Fibroblast of the conjunctiva (primary cell): ENCODE data around the gene INPP4A.

Source experiments
- DNase-seq: peaks from one replicate; pipeline ENCODE4 v3.0.0-alpha.2; 2010; ENCODE audit warnings: low read depth

INPP4A gene

DNA sequence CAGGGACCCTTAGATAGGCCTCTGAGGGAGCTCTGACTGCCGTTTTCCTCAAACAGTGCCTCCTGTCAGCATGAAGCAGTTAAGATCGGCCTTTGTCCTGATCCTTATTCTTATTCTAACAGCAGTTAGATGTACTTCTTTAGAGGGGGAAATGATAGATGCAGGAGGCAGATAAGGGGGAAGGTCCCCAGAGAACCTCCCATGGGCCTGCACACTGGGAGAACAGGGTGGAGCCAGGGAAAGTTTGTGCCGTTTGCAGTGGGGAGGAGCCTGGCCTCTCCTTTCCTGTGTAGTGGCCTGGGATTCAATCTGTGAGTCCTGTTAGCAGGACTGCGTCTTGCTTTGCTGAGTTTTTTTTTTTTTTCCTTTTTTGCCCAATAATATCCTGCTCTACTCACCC is 7.9 kb upstream of the INPP4A start:
- no peak for DNase-seq

DNA sequence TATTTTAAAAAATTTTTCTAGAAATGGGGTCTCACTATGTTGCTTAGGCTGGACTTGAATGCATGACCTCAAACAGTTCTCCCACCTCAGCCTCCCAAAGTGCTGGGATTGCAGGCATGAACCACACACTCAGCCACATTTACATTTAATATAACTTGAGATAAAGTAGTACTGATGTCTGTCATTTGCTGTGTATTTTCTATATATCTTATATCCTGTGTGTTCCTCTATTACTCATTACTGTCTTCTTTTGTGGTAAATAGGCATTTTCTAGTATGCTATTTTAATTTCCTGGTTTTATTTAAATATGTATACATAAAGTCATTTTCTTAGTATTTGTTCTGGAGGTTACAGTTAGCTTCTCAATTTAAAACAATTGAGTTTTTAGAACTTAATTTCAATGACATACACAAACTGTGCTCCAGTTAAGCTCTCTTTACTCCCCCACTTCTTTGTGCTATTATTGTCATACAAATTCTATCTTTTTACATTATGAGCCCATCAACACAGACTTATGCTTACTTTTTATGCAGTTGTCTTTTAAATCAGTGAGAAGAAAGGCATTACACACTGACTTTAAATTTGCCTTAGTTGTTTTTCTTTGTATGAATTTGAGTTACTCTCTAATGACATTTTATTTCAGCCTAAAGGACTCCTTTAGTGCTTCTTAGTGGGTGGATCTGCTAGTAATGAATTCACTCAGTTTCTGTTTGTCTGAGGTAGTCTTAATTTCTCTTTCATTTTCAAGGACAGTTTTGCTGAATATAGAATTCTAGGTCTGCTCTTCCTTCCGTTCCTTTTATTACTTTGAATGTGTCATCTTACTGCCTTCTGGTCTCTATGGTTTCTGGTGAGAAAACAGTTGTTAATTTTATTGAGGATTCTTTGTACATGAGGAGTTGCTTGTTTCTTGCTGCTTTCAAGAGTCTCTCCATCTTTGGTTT is 6.2 kb upstream of the INPP4A start:
- no peak for DNase-seq

DNA sequence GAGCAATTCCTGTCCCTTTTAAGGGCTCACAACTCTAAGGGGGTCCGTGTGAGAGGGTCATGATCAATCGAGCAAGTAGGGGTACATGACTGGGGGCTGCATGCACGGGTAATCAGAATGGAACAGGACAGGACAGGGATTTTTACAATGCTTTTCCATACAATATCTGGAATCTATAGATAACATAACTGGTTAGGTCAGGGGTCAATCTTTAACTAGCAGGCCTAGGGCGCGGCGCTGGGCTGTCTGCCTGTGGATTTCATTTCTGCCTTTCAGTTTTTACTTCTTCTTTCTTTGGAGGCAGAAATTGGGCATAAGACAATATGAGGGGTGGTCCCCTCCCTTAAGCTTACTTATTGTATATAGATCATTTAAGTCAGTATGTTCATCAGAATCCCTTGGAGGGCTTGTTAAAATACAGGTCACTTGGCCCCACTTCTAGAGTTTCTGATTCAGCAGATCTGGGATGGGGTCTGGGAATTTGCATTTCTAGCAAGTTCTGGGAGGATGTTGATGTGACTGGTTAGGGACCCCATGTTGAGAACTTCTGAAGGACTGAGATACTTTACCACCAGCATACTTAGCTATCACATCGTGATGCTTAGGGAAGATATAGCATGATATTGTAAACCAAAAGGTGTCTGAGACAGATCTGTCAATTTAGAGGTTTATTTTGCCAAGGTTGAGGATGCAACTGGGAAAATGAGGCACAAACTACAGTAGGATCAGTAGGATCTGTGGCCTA is 2.8 kb upstream of the INPP4A start:
- no peak for DNase-seq

DNA sequence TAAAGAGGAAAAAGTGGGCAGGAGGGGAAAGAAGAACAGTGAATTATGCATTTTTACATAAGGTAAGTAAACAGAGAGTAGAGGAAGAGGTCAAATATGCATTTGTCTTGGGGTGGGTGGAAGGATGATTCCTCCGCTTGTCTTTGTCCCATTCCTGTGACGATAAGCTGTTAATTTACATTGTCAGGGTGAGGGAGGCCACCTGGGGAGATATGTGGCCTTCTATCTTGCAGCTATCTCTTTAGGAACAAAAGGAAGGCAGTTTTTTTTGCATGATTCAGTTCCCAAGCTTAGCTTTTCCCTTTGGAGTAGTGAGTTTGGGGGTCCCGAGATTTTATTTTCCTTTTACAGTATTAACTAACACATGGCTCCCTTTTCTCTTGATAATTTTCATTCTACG is 2.2 kb upstream of the INPP4A start:
- no peak for DNase-seq

DNA sequence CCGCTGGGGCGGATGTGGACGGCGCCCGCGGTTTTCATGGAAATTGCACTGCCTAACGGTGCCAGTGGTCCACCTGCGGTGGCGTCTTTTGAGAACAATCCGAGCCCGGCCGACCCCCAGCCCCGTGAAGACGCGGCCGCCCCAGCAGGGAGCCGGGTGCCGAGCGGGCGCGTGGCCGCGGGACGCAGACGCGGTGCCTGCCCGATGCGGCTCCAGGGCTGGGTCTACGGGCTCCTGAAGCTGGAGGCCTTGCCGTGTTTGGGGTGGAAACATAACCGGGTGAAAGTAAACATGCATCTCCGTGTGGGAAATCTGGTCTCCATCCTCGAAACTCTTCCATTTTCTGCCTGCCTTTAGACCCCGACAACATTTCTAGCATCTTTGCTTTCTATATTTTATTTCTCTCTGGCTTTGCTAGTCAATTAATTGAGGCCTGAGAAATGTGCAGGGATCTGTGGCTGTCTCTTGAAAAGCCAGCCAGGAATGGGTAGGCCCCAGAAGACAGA is 572 bp downstream of the INPP4A start:
- DNase-seq = no peak

DNA sequence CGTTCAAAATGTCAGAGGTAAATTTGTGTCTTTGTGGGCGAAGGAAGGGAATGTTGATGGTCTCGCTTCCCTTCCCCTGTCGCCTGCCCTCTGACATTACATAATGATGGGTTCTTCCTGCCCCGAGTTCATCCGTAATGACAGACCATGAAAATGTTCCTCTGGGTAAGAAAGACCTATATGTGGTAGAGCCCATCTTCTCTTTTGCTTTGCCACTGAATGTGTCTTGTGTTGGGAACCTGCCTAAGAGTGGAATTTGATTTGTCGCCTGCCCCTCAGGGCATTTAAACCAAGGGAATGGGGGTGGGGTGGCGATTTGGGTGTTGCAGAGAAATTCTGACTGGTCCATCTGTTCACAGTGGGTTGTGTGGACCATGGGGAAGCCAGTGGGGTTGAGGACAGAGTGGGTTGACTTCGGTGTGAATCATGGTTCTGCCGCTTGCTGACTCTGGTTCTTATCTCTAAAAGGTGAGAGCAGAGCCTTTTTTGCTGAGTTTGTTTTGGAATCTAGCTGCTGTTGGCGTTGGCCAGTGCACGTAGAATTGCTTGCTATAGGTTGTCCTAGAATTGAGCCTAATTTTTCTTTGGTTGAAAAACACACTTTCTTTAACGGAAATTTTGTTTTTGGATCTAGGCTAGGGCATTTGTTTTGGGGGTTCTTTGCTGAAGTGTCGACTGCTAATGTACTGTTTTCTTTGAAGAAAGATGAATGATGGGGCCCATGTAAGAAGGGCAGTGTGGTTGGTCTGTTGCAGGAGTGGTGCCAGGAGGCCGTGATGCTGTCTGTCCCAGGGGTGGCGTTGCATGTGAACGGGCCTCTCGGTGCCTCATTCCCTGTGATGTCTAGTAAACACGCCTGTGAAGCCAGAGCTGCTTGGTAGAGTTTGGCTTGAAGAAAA is 1.3 kb downstream of the INPP4A start:
- DNase-seq = no peak

DNA sequence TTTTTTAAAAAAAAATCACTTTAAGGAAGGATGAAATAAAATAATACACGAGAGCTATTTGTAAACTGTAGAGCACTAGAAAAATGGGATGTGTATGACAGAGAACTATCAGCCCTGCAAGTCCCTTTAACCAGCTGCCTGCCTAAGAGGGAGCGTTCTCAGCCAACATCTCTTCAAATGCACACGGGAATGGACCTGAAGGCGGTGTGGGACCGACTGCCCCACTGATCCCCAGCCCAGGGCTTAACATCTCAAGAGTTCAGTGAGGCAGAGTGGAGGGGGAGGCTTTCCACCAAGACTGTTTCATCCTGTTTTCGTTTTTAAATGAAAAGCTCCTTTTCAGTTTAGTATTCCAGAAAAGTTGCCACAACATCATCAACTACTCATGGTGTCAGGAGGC is 2.2 kb downstream of the INPP4A start:
- DNase-seq = no peak

DNA sequence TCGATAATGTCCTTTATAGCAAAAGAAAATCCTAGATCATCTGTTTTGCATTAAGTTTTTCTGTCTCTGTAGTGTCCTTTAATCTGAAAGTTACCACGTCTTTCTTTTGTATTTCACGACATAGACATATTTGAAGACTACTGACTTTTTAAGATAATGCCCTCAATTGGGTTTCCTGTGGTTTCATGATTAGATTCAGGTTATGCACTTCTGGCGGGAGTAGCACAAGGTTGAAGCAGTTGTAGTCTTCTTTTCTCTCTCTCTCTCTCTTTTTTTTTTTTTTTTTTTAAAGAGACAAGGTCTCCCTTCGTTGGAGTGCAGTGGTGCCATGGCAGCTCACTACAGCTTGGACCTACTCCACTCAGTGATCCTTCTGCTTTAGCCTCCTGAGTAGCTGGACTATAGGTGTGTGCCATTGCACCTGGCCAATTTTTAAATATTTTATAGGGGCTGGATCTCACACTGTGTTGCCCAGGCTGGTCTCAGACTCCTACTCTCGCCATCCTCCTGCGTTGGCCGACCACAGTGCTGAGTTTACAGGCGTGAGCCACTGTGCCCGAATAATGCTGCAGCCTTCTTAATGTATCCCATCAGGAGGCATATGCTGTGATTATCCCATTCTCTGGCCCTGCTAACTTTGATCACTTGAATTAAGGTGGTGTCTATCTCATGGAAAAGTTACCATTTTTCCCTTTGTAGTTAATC is 3.9 kb downstream of the INPP4A start:
- DNase-seq = no peak

DNA sequence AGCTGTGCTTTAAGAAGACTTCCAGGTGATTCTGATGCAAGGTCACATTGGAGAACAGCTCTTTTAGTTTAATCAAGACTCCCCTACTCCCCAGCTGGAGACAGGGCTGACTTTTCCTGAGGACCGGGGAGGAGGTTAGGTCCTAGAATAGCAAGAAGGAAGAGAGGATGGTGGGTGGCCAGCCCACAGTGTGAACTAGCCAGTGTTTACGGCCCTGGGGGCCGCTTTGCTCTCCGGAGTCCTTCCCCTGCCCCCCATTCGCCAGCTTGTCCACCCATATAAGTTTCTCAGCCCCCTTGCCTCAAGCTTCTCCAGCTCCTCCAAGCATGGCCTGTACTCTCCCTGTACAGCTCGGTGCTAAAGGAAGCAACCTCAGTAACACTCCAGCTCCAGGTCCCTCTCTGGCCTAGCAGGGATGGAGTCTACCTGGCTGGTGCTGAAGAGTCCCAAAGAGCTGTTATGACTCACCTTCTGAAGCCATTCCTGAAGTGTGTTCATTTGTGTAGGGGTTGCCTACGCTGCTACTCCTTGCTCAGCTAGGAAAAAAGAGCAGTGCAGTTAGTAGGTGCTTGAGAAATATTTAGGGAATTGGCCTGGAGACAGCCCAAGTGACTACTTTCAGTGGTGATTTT is 7.9 kb downstream of the INPP4A start:
- no peak for DNase-seq

DNA sequence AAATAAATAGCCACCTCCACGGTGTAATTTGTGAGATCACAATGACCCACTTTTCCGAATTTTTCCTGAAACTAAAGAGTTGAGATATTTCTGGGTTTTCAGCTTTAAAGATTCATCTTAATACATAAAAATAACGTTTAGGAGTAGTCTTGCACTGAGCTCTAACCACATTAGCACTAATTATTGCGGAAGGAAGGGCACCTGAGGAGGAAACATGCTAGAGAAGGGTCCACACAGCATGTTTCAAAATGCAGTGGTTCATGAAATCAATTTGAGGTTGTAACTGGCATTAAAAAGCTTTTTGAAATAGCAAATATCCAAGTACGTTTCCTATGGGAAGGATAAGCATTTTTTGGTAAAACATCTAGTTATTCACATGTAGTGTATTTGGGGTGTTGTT is 8.4 kb downstream of the INPP4A start:
- no peak for DNase-seq

DNA sequence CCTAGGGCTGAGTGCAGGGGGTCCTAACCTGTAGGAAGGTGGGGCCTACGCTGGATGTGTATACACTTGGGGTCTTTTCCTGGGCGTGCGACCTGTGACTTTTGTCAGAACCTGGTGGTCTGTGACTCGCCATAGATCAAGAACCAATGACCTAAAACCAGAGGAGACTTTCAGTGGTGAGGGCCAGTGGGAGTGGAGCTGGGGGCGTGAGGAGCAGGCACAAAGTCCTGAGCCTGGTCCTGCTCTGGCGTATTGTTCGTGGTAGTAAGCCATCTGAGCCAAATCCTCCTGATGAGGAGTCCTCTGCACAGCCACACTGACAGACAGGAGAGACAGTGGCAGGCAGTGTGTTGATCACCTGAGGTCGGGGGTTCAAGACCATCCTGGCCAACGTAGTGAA is 8.9 kb downstream of the INPP4A start:
- no peak for DNase-seq

DNA sequence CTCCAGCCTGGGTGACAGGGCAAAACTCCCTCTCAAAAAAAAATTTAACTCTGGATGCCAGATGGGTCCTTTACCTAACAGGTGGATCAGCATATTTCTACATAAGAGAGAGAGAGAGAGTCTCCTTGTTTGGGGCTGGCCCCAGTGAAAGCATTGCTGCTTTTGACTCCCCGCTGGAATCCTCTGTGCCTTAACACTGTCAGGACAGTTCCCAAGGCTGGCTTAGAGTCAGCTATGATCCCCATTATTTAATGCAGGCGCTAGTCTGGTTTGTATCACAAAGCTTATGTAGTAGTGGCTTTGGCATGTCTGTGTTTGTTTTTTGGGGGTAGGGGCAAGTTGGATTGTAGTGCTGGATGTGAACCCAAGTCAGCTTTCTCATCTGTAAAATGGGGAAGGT is 9.4 kb downstream of the INPP4A start:
- no peak for DNase-seq

DNA sequence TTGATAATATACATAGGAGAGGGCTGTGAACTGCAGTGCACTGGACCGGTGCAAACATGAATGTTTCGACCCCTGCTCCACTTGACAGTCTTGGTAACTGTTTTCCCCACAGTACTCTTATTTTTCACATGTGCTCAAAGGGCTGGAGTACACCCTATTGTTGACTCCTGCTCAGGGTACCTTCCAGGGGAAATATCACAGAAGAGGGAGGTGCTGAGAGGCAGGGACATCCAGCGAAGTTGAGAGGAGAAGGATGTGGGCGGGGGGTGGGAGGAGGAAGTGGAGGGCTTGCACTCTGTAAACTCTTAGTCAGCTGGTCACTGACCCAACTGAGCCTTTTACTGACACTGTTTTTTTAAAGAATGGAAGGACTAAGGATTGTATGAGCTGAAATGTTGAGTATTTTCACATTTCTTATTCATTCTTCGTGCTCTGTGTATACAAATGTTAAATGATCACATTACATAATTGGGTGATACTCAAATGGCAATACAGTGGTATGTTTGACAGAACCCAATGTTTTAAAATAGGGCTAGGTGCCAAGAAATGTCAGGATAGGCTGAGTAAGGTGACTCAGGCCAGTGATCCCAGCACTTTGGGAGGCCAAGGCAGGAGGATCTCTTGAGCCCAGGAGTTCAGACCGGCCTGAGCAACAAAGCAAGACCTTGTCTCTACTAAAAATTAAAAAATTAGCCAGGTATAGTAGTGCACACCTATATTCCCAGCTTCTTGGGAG is 10.0 kb downstream of the INPP4A start:
- DNase-seq = no peak

DNA sequence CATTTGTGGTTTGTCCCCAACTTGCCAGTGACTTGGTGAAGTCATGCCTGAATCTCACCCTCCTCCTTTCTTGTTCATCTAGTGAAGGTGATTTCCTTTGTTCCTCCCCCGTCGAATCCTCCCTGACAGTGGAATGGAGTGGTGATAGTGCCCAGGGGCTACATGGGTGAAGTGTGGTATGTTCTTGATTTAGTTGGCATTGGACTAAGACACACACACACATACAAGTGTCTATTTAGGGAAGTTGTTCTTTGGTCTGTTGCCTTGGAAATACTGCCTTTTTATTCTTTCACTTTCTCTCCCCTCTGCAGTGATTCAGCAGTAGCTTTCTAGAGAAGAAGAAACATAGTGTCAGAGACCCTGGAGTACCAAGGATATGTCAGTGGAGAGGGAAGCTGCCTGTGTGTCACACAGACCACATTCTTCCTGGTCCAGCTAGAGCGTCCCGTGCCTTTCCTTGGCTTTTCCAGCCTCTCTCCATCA is 10.9 kb downstream of the INPP4A start:
- DNase-seq = no peak

DNA sequence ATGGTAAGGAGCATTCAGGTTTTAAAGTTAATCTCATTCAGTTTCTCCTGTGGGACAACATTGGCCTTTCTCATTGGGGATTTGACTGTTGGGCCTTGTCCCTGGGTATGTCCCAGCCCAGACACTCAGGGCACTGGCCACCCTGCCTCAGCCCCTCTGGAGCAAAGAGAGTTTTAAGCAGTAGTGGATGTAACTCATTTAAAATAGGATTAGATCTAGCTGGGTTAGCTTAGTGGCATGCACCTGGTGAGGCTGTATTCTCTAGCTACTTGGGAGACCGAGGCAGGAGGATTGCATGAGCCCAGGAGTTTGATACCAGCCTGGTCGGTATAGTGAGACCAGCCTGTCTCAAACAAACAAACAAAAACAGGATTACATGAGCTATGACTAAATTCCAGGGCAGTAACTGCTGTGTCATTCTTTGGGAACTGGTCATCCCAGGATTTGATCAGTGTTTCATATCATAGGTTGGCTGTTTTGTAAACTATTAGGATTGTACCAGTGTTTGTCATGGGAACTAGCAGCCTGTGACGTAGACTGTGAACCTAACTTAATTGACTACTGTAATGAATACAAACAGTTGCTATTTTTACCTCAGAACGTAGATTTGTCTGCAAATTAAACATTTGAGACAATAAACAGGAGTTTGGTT is 12.5 kb downstream of the INPP4A start:
- peak; percentile 35 for DNase-seq

DNA sequence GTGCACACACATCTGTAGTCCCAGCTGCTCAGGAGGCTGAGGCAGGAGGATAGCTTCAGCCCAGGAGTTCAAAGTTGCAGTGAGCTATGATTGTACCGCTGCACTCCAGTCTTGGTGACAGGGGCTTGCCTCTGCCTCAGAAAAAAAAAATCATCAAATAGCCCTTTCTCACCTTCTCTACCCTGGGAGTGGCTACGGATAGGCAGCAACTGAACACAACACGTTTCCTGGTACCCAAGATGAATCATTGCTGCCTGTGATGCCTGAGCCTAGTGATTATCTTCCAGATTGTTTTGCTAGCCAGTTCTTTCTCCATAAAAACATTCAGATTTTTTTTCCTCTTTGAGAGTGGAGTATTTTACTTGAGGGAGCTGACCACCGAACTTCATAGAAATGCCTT is 13.5 kb downstream of the INPP4A start:
- no peak for DNase-seq

DNA sequence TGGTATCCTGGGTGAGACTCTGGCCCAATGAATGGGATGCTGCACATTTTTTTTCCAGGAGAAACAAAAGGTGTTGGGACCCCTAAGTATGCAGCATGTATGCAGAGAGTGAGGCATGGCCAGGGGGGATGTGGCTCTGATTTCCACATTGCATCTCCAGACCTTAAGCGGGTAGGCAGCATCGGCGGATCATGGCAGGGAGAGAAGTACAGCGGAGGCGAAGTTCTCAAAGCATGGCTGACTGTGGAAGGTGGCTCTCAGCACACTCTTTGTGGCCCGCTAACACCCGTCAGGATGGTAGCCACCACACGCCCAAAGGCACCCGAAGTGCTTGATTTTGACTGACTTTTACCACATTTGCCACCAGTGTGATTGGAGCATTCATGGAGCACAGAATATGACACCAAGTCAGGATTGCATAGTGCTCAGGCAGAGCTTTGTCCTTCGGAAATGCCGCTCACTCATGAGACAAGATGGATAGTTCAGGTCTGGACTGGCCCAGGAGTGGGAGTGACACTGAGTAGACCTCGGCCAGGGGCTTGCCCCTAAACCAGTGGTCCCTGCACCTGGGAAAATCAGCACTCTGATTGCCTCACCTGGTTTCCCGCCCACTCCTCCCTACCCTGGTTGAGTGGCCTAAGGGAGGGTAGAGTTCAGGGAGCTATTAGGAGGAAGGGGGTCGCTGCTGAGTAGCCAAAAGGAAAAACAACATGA is 14.2 kb downstream of the INPP4A start:
- DNase-seq = no peak

DNA sequence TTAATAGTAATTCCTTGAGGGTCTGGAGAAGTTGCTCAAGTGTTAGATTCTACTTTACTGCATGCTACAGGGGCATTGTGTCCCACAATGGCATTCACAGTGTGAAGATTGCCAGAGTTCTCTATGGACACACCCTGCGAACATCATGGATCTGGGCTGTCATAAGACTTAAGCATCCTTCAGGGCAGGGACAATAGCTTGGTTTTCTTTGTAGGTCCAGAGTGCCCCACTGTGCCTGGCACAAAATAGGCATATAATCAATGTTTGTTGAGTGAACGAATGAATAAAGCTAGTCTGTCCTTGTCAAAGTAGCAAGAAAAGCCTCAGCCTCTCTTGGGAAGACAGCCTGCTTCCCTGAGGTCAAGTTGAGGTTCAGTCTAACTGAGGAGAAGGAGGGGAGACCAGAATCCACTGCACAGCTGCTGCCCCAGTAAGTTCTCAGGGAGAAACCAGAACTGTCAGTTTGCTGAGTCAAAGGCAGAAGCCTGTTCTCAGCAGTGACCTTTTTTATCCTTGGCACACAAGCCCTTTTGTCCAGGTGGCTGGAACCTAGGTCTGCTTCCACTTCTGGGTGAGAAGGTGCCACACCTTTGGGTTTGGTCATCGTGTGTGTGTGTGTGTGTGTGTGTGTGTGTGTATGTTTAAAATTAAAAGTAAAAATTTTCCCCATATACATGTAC is 15.0 kb downstream of the INPP4A start:
- no peak for DNase-seq
